ENCODE data around the gene LRRC74A. TPM values are rescaled to one million over a fixed set of nuclear protein-coding genes. Genes with fewer than 3 reads are reported as not detected.

LRRC74A gene
- total RNA-seq, 2 donors from 2014 or later, result not detected

GRCh38 chr14:76855066-76855465 lies 28.9 kb downstream of the LRRC74A start:
- no peaks in the 10 kb centered on the region for H3K36me3 ChIP-seq
- H3K9me3 ChIP-seq, result no peaks in the 10 kb centered on the region
- DNase-seq, result no peak
- no peak overlapping the region for H3K27ac ChIP-seq
- no peaks in the 10 kb centered on the region for H3K27me3 ChIP-seq
- no peak overlapping the region for H3K4me3 ChIP-seq
- H3K4me1 ChIP-seq, result no peaks in the 10 kb centered on the region
- intact Hi-C loops (cut with DNase I), result no loop called here
- no peak for TF ChIP-seq CTCF (IDR thresholded peaks at IDR 0.05)
- H3K9ac ChIP-seq (ENCODE audit: low read depth in 2 of 2, low read length in 2 of 2), result no peak overlapping the region

GRCh38 chr14:76856769-76857168 lies 30.6 kb downstream of the LRRC74A start:
- no peak overlapping the region for H3K4me3 ChIP-seq
- TF ChIP-seq CTCF (IDR thresholded peaks at IDR 0.05), result no peak
- no peaks in the 10 kb centered on the region for H3K27me3 ChIP-seq
- no peaks in the 10 kb centered on the region for H3K9me3 ChIP-seq
- no peak for DNase-seq
- H3K4me1 ChIP-seq, result no peaks in the 10 kb centered on the region
- intact Hi-C loops (cut with DNase I), result no loop called here
- no peak overlapping the region for H3K27ac ChIP-seq
- H3K9ac ChIP-seq (ENCODE audit: low read depth in 2 of 2, low read length in 2 of 2), result no peak overlapping the region
- no peaks in the 10 kb centered on the region for H3K36me3 ChIP-seq

GRCh38 chr14:76861574-76862255 lies 35.5 kb downstream of the LRRC74A start:
- Histone ChIP-seq H3K27me3 (no peaks in the 10 kb centered on the region), H3K9me3 (no peaks in the 10 kb centered on the region), H3K9ac (ENCODE audit: low read depth in 2 of 2, low read length in 2 of 2) (no peak overlapping the region), H3K36me3 (no peaks in the 10 kb centered on the region), H3K27ac (no peak overlapping the region), H3K4me3 (no peak overlapping the region), H3K4me1 (no peaks in the 10 kb centered on the region)
- intact Hi-C loops (cut with DNase I), result loop anchor here (10.0 kb wide), 1 partner anchor 147 kb away; no protein-coding TSS in a partner anchor
- no peak for TF ChIP-seq CTCF (IDR thresholded peaks at IDR 0.05)
- DNase-seq, result no peak

GRCh38 chr14:76862546-76863282 lies 36.5 kb downstream of the LRRC74A start:
- no peaks in the 10 kb centered on the region for H3K4me1 ChIP-seq
- no peak overlapping the region for H3K4me3 ChIP-seq
- no peak for DNase-seq
- no peaks in the 10 kb centered on the region for H3K36me3 ChIP-seq
- intact Hi-C loops (cut with DNase I), result loop anchor here (10.0 kb wide), 1 partner anchor 148 kb away; no protein-coding TSS in a partner anchor
- no peak overlapping the region for H3K27ac ChIP-seq
- no peaks in the 10 kb centered on the region for H3K27me3 ChIP-seq
- no peak for TF ChIP-seq CTCF (IDR thresholded peaks at IDR 0.05)
- H3K9ac ChIP-seq (ENCODE audit: low read depth in 2 of 2, low read length in 2 of 2), result no peak overlapping the region
- no peaks in the 10 kb centered on the region for H3K9me3 ChIP-seq

GRCh38 chr14:76863724-76864407 lies 37.7 kb downstream of the LRRC74A start:
- peak overlapping the region; percentile 36 for H3K27ac ChIP-seq
- no peaks in the 10 kb centered on the region for H3K36me3 ChIP-seq
- H3K4me1 ChIP-seq, result no peaks in the 10 kb centered on the region
- no peak overlapping the region for H3K4me3 ChIP-seq
- H3K9ac ChIP-seq (ENCODE audit: low read depth in 2 of 2, low read length in 2 of 2), result no peak overlapping the region
- intact Hi-C loops (cut with DNase I), result loop anchor here (10.0 kb wide), 1 partner anchor 149 kb away; no protein-coding TSS in a partner anchor
- DNase-seq, result no peak
- TF ChIP-seq CTCF (IDR thresholded peaks at IDR 0.05), result no peak
- no peaks in the 10 kb centered on the region for H3K27me3 ChIP-seq
- no peaks in the 10 kb centered on the region for H3K9me3 ChIP-seq

All from colonic mucosa (tissue), 4 donors.